ENCODE data around the gene SLX4. TPM values are rescaled to one million over a fixed set of nuclear protein-coding genes. Genes with fewer than 3 reads are reported as not detected.

SLX4 gene
- total RNA-seq, 1 donor from 2014 or later: 14.1 TPM

DNA sequence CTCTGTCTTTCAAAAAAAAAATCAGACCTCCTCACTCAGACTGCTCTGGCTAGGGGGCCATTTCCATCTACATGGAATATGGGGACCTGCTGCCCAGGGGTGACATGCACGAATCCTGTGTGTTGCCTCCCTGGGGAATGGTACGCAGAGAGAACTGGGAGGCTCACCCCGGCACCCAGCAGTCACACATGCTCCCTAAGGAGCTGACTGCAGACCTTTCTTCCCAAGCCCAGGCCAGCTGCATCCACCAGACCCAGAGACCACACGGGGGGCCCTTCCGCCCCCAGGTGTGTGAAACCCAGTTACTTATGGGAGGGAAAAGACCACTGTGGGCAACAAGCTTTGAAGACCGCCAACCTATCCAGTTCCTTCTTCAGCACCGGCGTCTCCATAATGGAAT, 27.0 kb downstream of the SLX4 start:
- no peak overlapping the region for H3K4me3 Mint-ChIP-seq (ENCODE audit: unreplicated experiment)
- H3K27ac Mint-ChIP-seq (ENCODE audit: unreplicated experiment): no peak overlapping the region
- H3K9me3 Mint-ChIP-seq (ENCODE audit: unreplicated experiment): no peaks in the 10 kb centered on the region
- DNase-seq: no peak
- no peaks in the 10 kb centered on the region for H3K27me3 Mint-ChIP-seq (ENCODE audit: unreplicated experiment)
- H3K36me3 Mint-ChIP-seq (ENCODE audit: unreplicated experiment): no peaks in the 10 kb centered on the region
- no peaks in the 10 kb centered on the region for H3K4me1 Mint-ChIP-seq (ENCODE audit: low read depth, unreplicated experiment)
- TF ChIP-seq, protein P1, sequence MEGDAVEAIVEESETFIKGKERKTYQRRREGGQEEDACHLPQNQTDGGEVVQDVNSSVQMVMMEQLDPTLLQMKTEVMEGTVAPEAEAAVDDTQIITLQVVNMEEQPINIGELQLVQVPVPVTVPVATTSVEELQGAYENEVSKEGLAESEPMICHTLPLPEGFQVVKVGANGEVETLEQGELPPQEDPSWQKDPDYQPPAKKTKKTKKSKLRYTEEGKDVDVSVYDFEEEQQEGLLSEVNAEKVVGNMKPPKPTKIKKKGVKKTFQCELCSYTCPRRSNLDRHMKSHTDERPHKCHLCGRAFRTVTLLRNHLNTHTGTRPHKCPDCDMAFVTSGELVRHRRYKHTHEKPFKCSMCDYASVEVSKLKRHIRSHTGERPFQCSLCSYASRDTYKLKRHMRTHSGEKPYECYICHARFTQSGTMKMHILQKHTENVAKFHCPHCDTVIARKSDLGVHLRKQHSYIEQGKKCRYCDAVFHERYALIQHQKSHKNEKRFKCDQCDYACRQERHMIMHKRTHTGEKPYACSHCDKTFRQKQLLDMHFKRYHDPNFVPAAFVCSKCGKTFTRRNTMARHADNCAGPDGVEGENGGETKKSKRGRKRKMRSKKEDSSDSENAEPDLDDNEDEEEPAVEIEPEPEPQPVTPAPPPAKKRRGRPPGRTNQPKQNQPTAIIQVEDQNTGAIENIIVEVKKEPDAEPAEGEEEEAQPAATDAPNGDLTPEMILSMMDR (IDR thresholded peaks at IDR 0.05; ENCODE audit: partially characterized antibody, unreplicated experiment): no peak

DNA sequence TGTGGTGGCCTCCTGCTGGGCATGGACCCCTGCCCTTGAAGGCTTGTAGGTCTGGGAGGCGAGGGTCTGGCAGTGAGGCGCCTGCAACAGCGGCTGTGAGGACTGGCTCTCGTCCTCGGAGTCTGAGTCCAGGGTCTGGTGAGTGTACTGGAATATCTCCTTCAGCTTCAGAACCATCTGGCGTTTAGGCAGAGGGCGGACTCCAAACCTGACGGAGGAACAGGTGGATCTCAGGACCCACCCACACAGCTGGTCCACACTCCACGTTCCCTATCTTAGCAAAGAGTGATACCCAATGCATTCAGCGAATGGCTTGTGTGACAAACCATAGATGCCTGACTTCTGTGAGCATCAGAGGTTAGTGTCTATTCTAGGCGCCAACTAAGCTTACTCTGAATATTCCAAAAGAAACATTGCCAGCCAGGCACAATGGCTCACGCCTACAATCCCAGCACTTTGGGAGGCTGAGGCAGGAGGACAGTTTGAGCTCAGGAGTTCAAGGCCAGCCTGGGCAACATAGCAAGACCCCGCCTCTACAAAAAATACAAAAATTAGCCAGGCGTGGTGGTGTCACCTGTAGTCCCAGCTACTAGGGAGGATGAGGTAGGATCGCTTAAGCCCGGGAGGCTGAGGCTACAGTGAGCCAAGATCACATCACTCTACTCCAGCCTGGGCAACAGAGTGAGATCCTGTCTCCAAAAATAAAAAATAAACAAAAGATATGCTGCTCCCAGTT, 27.9 kb downstream of the SLX4 start:
- Mint-ChIP-seq H3K4me3 (ENCODE audit: unreplicated experiment) (no peak overlapping the region), H3K27me3 (ENCODE audit: unreplicated experiment) (no peaks in the 10 kb centered on the region), H3K4me1 (ENCODE audit: low read depth, unreplicated experiment) (no peaks in the 10 kb centered on the region), H3K27ac (ENCODE audit: unreplicated experiment) (no peak overlapping the region), H3K9me3 (ENCODE audit: unreplicated experiment) (no peaks in the 10 kb centered on the region), H3K36me3 (ENCODE audit: unreplicated experiment) (no peaks in the 10 kb centered on the region)
- DNase-seq: no peak
- TF ChIP-seq, protein P1 (IDR thresholded peaks at IDR 0.05; ENCODE audit: partially characterized antibody, unreplicated experiment): no peak

DNA sequence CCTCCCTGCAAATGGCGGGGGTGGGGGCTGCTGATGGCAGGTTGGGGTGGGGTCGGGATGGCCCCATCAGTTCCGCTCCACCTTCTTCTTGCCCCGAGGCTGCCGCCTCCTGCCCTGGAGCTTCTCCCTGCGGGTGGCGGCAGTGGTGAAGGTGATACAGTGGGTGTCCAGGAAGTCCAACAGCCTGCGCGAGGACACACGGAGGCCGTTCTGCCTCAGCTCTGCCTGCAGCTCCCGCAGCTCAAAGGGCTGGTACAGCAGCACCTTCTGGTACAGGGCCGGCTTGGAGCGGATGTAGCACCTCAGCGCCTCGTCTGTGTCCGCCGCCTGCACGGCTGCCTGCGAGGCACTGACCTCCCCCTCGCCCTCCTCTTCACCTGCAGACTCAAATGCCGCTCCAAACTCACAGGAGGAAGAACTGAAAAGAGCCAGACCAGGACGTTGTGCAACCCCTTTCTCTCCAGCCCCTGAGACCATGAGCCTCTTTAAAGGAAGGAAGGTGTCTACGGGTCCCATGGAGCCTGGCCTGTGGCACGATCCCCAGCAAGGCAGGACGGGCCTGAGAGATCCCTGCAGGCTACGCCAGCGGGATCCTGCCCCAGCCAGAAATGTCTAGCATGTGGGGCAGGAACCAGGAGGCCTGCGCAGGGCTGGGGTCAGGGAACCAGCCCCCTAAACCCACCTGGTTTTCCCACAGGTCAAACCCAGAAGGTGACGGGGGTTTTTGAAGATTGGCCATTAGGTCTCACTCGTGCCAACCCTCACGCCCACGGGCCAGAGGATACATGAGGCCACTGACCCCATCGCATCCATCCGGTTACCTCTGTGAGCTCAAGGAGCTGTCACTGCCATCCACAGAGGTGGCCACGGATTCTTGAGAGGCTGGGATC, 28.9 kb downstream of the SLX4 start:
- no peaks in the 10 kb centered on the region for H3K4me1 Mint-ChIP-seq (ENCODE audit: low read depth, unreplicated experiment)
- no peaks in the 10 kb centered on the region for H3K27me3 Mint-ChIP-seq (ENCODE audit: unreplicated experiment)
- no peak overlapping the region for H3K4me3 Mint-ChIP-seq (ENCODE audit: unreplicated experiment)
- no peaks in the 10 kb centered on the region for H3K36me3 Mint-ChIP-seq (ENCODE audit: unreplicated experiment)
- H3K9me3 Mint-ChIP-seq (ENCODE audit: unreplicated experiment): peaks cover 3% of the 10 kb centered on the region
- DNase-seq: no peak
- H3K27ac Mint-ChIP-seq (ENCODE audit: unreplicated experiment): no peak overlapping the region
- TF ChIP-seq, protein P1 (IDR thresholded peaks at IDR 0.05; ENCODE audit: partially characterized antibody, unreplicated experiment): no peak

DNA sequence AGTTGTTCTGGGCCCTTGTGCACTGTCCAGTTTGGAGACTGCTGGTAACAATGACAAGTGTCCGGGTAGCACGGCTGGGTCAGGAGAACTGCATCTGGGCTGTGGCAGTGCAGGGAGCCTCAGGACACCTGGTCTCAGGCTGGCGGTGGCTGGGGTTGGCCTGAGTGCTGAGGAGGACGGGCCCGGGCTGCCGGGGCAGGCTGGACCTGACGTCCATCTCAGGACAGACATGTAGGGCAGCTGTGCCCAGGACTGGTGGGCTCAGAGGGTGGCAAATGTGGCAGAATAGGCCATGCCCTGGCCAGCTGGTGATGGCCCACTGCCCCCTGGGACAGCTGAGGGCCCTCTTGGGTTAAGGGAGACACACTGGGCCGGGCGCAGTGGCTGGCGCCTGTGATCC, 30.0 kb downstream of the SLX4 start:
- H3K9me3 Mint-ChIP-seq (ENCODE audit: unreplicated experiment): peaks cover 3% of the 10 kb centered on the region
- TF ChIP-seq, protein P1 (IDR thresholded peaks at IDR 0.05; ENCODE audit: partially characterized antibody, unreplicated experiment): no peak
- no peak for DNase-seq
- no peaks in the 10 kb centered on the region for H3K4me1 Mint-ChIP-seq (ENCODE audit: low read depth, unreplicated experiment)
- no peaks in the 10 kb centered on the region for H3K36me3 Mint-ChIP-seq (ENCODE audit: unreplicated experiment)
- no peak overlapping the region for H3K27ac Mint-ChIP-seq (ENCODE audit: unreplicated experiment)
- H3K4me3 Mint-ChIP-seq (ENCODE audit: unreplicated experiment): no peak overlapping the region
- no peaks in the 10 kb centered on the region for H3K27me3 Mint-ChIP-seq (ENCODE audit: unreplicated experiment)

DNA sequence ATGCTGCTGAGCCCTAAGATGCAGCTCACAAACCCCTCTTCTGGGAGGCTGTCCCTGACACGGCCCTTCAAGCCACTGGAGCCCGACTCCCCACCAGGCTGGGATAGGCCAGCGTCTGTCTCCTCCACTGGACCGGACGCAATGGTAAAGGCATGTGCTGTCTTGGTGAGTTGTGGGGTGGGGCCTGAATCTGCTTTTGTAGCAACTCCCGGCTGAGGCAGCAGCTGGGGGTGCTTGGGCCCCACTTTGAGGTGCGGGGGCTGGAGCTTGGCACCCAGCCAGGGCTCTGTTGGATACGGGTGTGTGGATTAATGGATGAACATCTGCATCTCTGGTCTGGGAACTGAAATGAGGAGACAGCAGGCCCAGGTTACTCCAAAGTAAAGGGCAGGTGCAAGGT, 30.7 kb downstream of the SLX4 start:
- peaks cover 3% of the 10 kb centered on the region for H3K9me3 Mint-ChIP-seq (ENCODE audit: unreplicated experiment)
- TF ChIP-seq, protein P1 (IDR thresholded peaks at IDR 0.05; ENCODE audit: partially characterized antibody, unreplicated experiment): no peak
- H3K4me1 Mint-ChIP-seq (ENCODE audit: low read depth, unreplicated experiment): no peaks in the 10 kb centered on the region
- H3K27ac Mint-ChIP-seq (ENCODE audit: unreplicated experiment): no peak overlapping the region
- H3K27me3 Mint-ChIP-seq (ENCODE audit: unreplicated experiment): no peaks in the 10 kb centered on the region
- H3K4me3 Mint-ChIP-seq (ENCODE audit: unreplicated experiment): no peak overlapping the region
- no peaks in the 10 kb centered on the region for H3K36me3 Mint-ChIP-seq (ENCODE audit: unreplicated experiment)
- no peak for DNase-seq

Data from glutamatergic neuron (in vitro differentiated cells).